ENCODE results near the gene DDTL.

DDTL gene

GRCh38 chr22:24008022-24008283, 41.3 kb downstream of the DDTL start:
- no peak for TF ChIP-seq CTCF (IDR thresholded peaks at IDR 0.05; ENCODE audit: insufficient read depth, missing control alignments)
- DNase-seq (ENCODE audit: insufficient read length, low spot score) (no peak), FAIRE-seq (no peak)

DNA sequence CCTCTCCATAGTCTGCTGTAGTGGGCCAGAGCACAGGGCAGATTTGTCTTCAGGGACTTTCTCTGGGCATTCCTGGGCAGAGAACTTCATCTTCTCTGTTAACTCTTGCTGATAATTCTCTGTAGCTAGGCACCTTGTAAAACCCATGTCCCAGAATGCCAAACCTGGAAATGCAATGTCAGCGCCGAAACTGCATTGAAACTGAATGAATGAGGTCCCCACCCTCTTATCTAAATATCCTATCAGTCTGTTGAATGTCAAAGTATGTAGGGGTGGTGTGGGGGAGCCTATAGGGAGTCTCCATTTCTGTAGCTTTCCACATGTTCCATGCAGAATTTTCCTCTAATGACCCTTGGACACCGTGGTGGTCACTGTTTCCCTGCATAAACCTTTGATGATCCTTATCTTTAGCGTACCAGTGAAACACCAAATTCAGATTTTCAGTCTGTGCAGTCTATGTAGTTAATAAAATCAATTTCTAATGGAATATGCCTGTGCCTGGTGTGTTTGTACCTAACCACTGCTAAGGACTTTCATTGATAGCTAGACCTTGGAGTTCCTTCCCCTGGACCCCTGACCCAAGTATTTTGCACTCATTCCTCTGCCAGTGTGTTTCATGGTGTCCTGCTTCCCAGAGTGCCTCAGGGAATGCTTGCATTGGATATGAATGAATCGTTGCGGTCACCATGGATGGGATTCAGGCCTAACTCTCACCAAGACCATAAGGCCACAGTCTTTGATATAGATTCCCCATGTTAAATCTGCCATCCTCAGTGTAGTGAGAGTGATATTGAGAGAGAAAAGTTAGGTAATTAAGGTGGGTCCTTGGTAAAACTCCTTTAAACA, 41.9 kb downstream of the DDTL start:
- DNase-seq (ENCODE audit: insufficient read length, low spot score) = no peak
- no peak for TF ChIP-seq CTCF (IDR thresholded peaks at IDR 0.05; ENCODE audit: insufficient read depth, missing control alignments)
- FAIRE-seq = no peak

DNA sequence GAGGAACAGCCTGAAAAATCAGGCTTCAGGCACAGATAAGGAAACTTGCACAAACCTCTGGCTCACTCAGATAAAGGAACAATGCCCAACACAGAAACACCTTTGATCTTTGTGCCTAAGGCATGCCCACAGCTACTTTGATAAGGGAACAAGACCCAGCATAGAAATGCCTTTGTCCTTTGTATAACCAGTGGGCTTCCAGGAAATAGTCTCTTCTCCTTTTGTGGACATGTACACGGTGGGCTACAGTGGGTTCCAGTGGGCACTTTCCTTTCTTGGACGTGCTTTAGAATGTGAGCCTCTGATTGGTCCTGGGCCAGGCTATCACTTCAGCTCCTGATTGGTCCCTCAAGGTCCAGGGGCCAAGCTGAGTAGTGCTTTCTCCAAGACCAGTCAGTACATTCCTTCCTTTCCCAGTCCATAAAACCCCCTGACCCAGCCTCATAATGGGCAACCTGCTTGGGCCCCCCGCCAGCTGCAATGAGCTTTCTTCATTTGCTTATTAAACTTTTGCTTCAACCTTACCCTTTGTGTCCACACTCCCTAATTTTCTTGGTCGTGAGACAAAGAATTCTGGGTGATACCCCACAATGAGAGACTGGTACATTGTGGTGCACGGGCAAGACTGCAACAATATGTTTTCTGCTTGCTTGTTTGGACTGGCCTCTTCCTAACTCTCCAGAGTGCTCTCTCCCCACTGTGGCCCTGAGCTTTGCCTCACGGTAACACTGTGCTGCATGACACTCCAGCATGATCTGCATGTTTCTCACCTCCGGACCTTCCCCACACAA, 42.7 kb downstream of the DDTL start:
- no peak for FAIRE-seq
- DNase-seq (ENCODE audit: insufficient read length, low spot score) = no peak
- no peak for TF ChIP-seq CTCF (IDR thresholded peaks at IDR 0.05; ENCODE audit: insufficient read depth, missing control alignments)

DNA sequence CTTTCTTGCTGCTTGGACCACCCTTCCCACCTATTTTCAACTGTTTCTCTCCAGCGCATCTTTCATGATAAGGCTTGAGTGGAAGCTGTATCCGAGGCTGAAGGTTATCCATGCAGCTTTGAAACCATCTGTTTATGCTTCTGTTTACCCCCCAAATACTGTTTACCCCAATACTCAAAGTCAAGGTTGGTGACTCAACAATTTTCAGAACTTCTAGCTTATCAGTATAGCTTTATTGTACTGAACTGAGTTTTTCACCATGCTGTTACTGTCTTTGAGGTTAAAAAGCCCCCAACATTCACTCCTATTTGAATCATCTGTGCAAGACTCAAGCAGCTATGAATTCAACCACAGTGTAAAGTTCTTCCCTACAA, 43.3 kb downstream of the DDTL start:
- no peak for TF ChIP-seq CTCF (IDR thresholded peaks at IDR 0.05; ENCODE audit: insufficient read depth, missing control alignments)

DNA sequence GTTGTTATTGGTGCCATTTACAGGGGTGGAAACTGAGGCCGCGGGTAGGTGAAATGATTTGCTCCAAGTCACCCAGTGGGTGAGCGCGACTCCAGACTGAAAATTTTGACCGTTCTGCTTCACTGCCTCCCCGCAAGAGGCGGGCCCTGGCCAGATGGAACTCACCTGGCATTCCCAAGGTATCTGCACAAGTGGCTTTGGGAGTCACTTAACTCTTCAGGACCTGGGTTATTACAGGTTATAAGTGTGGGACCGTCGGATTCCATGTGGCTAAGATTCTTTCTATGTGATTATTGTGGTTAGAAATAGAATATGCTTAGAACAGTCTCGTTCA, 45.0 kb downstream of the DDTL start:
- TF ChIP-seq CTCF (IDR thresholded peaks at IDR 0.05; ENCODE audit: insufficient read depth, missing control alignments) = no peak
- FAIRE-seq = no peak
- DNase-seq (ENCODE audit: insufficient read length, low spot score) = no peak

More for the DNA sequence above, 43.3 kb downstream of the DDTL start:
- FAIRE-seq (no peak), DNase-seq (ENCODE audit: insufficient read length, low spot score) (no peak)

DNA sequence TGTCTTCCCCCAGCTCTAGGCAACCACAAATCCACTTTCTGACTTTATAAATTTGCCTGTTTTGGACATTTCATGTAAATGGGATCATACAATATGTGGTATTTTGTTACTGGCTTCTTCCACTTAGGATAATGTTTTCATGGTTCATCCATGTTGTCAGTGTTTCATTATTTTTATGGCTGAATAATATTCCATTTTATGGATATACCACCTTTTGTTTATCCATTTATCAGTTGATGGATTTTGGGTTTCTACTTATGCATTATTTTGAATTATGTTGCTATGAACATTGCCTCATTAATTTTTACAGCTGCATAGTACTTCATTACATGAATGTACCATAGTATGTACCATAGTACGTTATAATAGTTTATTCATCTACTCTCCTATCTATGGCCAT, 49.5 kb downstream of the DDTL start:
- FAIRE-seq (peak; percentile 61), DNase-seq (ENCODE audit: insufficient read length, low spot score) (no peak)
- no peak for TF ChIP-seq CTCF (IDR thresholded peaks at IDR 0.05; ENCODE audit: insufficient read depth, missing control alignments)

DNA sequence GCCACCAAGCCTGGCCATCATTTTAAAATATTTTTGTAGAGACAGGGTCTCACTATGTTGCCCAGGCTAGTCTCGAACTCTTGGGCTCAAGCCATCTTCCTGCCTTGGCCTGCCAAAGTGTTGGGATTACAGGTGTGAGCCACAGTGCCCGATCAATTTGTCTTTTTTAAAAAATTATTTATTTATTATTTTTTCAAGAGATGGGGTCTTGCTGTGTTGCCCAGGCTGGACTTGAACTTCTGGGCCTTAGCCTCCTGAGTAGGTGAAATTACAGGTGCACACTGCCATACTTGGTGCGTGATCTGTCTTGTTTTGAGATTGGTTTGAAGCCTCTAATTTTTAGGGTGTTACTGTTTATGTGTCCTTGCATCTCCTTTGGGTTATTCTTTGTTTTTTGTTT, 54.6 kb downstream of the DDTL start:
- DNase-seq (ENCODE audit: insufficient read length, low spot score) = no peak
- no peak for FAIRE-seq
- TF ChIP-seq CTCF (IDR thresholded peaks at IDR 0.05; ENCODE audit: insufficient read depth, missing control alignments) = no peak

Data from D721Med (cell line).